Fibroblast of mammary gland (primary cell): ENCODE data around the gene SPATA24.

Source experiments
- DNase-seq: peaks from one replicate; pipeline ENCODE4 v3.0.0-alpha.2; 2010; ENCODE audit warnings: low read depth
- H3K4me3 ChIP-seq: 2 replicates; pipeline ENCODE4 v1.5.1; 2011; ENCODE audit warnings: low read depth, mild to moderate bottlenecking, low read length, moderate library complexity; ENCODE audit not compliant: control insufficient read depth
- CTCF ChIP-seq: conservative IDR thresholded peaks from 2 replicates; pipeline ENCODE4 v1.5.1; 2011; ENCODE audit warnings: low read depth, low read length, inconsistent platforms; ENCODE audit not compliant: control insufficient read depth, insufficient read depth

The SPATA24 gene

GRCh38 chr5:139403418-139403786, 487 bp downstream of the SPATA24 start:
- H3K4me3 ChIP-seq, result peak overlapping the region; percentile 63
- DNase-seq, result no peak

GRCh38 chr5:139402561-139403158, 1.2 kb downstream of the SPATA24 start:
- no peak overlapping the region for H3K4me3 ChIP-seq
- TF ChIP-seq CTCF, result peak; percentile 41
- DNase-seq, result no peak

More at GRCh38 chr5:139403418-139403786, 487 bp downstream of the SPATA24 start:
- TF ChIP-seq CTCF, result no peak

- H3K4me3 ChIP-seq, result no peak overlapping the region
- no peak for TF ChIP-seq CTCF
- no peak for DNase-seq
These were observed 2.3 kb downstream of the SPATA24 start for GRCh38 chr5:139401546-139401945.

- no peak for TF ChIP-seq CTCF
- no peak overlapping the region for H3K4me3 ChIP-seq
- DNase-seq, result no peak
These were observed 4.3 kb downstream of the SPATA24 start for GRCh38 chr5:139399501-139400121.

GRCh38 chr5:139397921-139398320, 6.0 kb downstream of the SPATA24 start:
- no peak for DNase-seq
- no peak overlapping the region for H3K4me3 ChIP-seq
- no peak for TF ChIP-seq CTCF

- DNase-seq, result no peak
- H3K4me3 ChIP-seq, result no peak overlapping the region
- TF ChIP-seq CTCF, result no peak
These were observed 7.2 kb downstream of the SPATA24 start for GRCh38 chr5:139396691-139397090.
